NCI-H2196 treated with DMSO at 0.1 percent for 48 hours (cell line): Measurements from ENCODE around the gene PNLIPRP2.

ENCODE experiments used
- DNase-seq: peaks from one replicate; lab custom pipeline; 2025; ENCODE audit not compliant: unreplicated experiment; lab: John Stamatoyannopoulos, UW

The PNLIPRP2 gene

DNA sequence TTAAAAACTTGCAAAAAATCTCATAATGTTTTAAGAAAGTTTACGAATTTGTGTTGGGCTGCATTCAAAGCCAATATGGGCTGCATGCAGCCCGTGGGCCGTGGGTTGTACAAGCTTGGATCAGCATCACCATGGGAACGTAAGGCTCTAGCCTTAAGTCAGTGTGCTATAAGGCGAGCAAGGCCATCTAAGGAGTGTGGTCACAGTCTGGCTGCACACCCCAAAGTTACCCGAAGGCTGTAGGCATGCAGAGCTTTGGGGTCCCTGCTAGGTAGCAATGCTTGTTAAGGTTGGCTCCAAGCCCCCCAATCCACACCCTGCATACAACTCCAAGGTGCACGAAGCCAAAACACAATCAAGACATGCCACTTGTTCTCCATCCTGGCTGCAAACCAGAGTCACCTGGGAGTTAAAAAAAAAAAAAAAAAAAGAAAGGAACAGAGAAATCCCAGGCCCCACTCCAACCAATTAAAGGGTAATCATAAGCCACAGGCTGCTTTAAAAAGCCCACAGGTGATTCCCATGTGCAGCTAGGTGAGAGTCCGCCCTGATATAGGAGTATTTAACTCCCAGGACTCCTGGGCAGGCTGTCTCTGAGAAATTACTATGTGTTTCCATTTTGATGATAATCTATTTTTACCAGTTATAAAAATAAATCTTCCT is 8.5 kb upstream of the PNLIPRP2 start:
- DNase-seq: no peak

DNA sequence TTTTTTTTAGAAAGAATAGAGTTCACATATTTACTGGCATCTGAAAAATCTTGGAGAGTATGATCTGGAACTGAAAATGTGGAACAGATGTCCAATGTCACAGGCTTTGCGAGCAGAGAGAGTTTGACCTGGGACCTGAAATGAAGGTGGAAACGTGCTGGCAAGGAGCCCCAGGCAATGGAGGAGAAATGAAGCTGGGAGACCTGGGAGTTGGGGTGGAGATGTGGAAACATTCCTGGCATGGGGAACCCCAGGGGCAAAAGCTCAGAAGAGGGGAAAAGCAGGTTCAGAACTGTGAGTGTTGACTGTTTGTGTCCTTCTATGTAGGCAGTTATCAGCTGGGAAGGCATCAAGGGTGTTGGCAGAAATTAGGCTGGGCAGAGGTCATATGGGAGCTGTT is 7.3 kb upstream of the PNLIPRP2 start:
- no peak for DNase-seq

DNA sequence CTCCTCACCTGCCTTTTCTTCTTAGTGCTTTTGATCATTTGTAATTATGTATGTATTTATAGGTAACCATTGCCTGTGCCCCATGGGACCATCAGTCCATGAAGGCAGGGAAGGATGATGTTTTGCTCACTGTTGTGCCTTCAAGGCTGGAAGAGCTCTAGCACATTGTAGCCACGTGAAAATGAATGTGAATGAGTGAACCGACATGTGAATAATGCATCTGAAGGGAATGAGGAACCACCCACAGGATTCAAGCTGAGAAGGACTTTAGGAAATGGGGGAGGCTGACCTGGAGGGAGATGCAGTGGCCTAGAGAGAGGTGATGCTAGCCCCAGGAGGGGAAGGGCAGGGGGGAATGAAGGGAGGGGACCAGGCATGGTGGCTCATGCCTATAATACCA is 6.0 kb upstream of the PNLIPRP2 start:
- no peak for DNase-seq

GRCh38 chr10:116615199-116615776 is 5.5 kb upstream of the PNLIPRP2 start:
- DNase-seq: no peak

GRCh38 chr10:116621476-116621875 is 723 bp downstream of the PNLIPRP2 start:
- DNase-seq: no peak

GRCh38 chr10:116621934-116622655 is 1.3 kb downstream of the PNLIPRP2 start:
- no peak for DNase-seq

DNA sequence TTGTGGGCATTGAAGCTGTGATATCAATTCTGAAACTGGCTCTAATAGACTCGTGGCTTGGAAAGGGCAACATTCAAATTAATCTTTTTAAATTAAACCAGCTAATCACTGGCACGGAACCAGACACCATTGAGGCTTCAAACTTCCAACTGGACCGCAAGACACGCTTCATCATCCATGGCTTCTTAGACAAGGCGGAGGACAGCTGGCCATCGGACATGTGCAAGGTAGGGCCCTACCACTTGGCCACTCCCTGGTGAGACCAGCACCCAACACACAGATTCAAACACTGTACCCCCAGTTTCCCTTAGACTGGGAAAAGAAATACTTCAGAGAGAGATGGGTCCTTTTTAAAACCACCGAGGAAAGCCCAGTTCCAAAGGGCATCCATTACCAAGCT is 5.1 kb downstream of the PNLIPRP2 start:
- no peak for DNase-seq

GRCh38 chr10:116626815-116627214 is 6.1 kb downstream of the PNLIPRP2 start:
- DNase-seq: no peak

- no peak for DNase-seq
Observed at GRCh38 chr10:116627386-116627933, 6.7 kb downstream of the PNLIPRP2 start.

GRCh38 chr10:116629340-116629739 is 8.6 kb downstream of the PNLIPRP2 start:
- DNase-seq: no peak

GRCh38 chr10:116630020-116630419 is 9.3 kb downstream of the PNLIPRP2 start:
- no peak for DNase-seq

DNA sequence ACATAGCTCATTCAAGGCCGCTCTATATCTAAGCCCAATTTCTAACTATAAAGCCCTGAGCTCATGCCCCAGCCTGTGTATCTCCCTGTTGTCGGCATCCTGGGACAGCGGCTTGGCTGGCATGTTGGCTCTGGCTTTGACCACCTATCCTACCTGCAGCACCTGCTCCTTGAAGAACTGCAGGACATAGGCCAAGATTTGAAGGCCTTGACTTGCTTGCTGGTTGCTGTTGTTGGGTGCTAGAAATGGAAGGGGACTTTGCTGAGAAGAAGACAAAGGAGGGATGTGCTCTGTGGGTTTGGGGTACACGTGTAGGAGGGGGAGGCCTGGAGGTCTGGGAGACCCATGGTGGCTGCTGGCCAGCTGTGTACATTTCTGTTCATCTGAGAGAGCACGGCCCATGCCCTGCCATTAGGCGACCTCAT is 11.1 kb downstream of the PNLIPRP2 start:
- DNase-seq: no peak

- DNase-seq: no peak
Observed at GRCh38 chr10:116632596-116633215, 12.0 kb downstream of the PNLIPRP2 start.

DNA sequence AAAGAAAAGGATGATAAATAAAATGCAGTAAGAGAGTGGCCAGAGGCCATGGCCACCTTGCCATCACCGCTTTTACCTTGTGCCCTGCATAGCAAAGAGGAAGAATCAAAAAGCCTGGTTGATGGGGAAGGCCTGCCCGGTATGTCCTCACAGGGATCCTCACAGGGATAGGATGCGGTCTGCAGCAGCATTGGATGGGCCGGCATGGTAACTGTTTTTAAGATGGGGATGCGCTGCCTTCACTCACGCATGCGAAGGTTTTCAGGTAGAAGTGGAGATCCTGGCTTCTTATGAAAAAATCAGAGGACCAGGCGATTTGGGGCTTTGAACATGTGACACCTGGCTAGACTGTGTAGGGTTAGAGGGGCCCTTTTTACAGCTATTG is 12.5 kb downstream of the PNLIPRP2 start:
- no peak for DNase-seq

DNA sequence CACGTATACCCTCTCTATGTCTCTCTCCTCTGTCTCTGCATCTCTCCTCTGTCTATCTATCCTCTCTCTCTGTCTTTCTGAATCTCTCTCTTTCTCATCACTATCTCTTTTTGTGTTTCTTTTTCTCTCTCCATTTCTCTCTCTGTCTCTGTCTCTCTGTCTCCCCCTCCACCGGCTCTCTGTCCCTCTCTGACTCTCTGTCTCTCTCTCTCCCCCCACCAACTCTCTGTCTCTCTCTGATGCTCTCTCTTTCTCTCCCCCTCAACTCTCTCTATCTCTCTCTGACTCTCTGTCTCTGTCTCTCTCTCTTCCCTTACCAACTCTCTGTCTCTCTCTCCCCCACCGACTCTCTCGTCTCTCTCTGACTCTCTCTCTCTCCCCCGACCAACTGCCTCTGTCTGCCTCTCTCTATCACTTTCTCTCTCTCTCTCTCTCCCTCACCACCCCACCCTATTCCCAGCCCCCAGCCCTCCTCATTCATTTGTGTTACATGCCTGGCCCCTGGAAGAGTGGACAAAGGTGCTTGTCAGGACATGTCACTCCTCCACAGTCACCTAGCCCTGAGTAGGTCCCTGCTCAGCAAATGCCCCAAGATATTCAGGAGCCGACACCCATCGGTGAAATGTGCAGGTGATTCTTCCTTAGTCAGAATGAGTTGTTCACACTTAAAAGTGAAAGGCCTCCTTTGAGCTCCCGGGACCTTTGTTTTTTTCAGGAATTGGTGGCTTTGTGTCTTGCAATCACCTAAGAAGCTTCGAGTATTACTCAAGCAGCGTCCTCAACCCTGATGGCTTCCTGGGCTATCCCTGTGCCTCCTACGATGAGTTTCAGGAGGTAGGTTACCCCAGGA is 13.6 kb downstream of the PNLIPRP2 start:
- no peak for DNase-seq

DNA sequence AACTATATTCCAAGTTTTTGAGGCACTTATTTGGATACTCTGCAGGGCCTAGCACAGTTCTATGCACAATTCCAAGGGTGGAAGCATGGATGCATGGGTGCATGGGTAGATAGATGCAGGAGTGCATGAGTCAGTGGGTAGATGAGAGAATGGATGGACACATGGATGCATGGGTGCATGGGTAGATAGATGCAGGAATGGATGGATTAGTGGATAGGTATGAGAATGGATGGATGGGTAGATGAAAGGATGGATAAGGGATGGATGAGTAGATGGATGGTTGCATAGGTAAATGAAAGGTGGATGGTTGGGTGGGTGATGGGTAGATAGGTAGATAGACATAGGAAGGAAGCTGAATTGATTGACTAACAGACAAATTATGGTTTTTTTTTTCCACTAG is 15.6 kb downstream of the PNLIPRP2 start:
- no peak for DNase-seq

DNA sequence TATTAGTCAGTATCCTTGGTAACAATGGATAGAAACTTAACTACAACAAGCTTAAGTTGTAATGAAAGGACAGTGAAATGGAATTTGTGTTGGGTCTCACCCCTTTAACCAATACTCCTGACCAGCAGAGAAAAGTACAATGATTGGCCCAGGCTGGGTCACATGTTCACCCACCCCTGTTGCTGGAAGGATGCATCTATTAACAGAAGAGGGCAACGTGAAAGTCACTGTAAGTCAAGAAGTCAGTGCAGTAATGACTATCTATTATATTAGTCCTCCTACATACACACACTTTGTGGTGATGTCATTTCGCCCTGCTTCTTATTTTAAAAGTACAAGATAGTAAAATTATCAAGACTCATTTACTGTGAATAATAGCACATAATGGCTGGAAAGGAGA is 16.2 kb downstream of the PNLIPRP2 start:
- DNase-seq: no peak

- no peak for DNase-seq
Observed at GRCh38 chr10:116637830-116638229, 17.1 kb downstream of the PNLIPRP2 start.

- no peak for DNase-seq
Observed at GRCh38 chr10:116646502-116646901, 25.7 kb downstream of the PNLIPRP2 start.

GRCh38 chr10:116648903-116649302 is 28.1 kb downstream of the PNLIPRP2 start:
- DNase-seq: no peak

- DNase-seq: no peak
Observed at GRCh38 chr10:116653885-116654284, 33.1 kb downstream of the PNLIPRP2 start.
